Activated CD8-positive, alpha-beta memory T cell treated with anti-CD3 and anti-CD28 coated beads, Interleukin-2, amount 50 U/mL, for 1 hour (primary cell): Measurements from ENCODE around the gene BCL11B.

Source experiments
- DNase-seq: peaks from one replicate; pipeline ENCODE4 v3.0.0-alpha.2; 2020; ENCODE audit errors: extremely low read depth

Gene BCL11B

GRCh38 chr14:99224116-99224910 lies 47.7 kb downstream of the BCL11B start:
- DNase-seq, result no peak

- no peak for DNase-seq
Measured at GRCh38 chr14:99221445-99221844, 50.6 kb downstream of the BCL11B start.

DNA sequence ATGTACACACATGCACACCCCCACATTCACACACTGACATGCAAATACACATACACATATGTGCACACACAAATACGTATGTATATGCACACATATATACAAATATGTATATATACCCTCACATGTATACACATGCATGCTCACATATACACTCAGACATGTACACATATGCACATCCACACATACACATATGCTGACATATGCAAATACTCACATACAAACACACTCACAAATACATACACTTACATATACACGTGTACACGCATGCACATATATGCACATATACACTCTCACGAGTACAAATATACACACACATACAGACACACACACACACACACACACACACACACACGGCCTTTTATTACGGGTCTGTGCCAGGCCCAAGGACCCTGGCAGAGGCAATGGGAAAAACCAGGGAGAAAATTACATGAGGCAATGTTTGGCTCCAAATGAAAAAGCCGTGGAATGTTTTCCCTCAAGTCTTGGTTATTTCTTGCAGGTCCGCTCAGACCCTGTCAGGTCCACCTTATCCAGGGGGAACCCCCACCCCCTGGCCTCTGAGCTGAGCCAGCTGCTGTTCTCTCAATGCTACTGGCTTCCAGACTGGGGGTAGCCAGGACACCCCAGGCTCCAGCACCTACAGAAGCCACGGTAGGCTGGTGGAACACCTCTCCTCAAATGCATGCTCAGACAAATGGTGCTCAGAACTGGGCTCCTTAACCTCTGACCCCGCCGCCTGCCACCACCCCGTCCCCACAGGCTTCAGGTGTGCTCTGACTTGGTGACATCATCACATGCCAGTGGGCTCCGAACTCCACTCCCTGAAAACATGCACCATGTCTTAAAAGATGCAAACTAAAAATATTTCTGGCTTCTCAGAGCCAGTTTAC lies 54.7 kb downstream of the BCL11B start:
- DNase-seq, result no peak

- DNase-seq, result no peak
Measured at GRCh38 chr14:99216191-99216590, 55.8 kb downstream of the BCL11B start.

GRCh38 chr14:99215277-99215676 lies 56.7 kb downstream of the BCL11B start:
- no peak for DNase-seq

GRCh38 chr14:99214701-99215100 lies 57.3 kb downstream of the BCL11B start:
- DNase-seq, result no peak

- no peak for DNase-seq
Measured at GRCh38 chr14:99213527-99213971, 58.4 kb downstream of the BCL11B start.

- DNase-seq, result no peak
Measured at GRCh38 chr14:99213101-99213500, 58.9 kb downstream of the BCL11B start.

- DNase-seq, result no peak
Measured at GRCh38 chr14:99212646-99213045, 59.4 kb downstream of the BCL11B start.

GRCh38 chr14:99212199-99212598 lies 59.8 kb downstream of the BCL11B start:
- DNase-seq, result no peak

DNA sequence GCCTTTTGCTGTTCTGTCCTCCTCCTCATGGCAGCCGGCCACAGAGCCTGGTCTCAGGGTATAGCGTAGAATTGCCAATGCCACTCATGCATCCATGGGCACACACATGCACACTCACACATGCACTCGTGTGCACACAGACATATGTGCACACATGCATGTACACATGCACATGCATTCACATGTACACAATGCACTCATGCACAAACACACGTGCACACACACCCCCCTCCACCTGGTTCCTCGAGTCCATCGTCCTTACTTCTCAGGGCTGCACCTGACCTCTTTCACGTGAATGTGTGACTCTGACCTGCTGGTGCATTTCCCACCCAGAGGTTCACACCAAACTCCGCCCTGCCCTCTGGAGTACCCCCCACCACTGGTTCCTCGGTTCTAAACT lies 60.6 kb downstream of the BCL11B start:
- no peak for DNase-seq

DNA sequence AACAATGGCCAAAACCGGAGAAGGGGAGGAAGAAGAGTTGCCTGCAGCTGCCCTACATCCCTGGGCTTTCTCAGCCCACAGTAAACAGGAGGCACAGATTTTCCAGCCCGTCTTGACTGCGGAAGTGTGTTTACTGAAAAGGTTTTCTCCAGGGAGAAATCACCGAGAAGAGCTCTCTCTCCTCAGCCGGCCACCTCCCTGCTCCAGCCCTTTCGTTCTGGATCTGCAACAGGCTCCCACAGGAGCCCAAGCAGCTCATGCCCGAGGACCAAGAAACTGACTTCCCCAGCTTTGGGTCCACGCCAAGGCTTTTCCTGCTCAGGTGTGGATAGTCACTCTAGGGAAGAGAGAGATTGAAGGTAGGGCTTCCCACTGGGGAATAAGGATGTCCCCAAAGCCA lies 61.7 kb downstream of the BCL11B start:
- no peak for DNase-seq

DNA sequence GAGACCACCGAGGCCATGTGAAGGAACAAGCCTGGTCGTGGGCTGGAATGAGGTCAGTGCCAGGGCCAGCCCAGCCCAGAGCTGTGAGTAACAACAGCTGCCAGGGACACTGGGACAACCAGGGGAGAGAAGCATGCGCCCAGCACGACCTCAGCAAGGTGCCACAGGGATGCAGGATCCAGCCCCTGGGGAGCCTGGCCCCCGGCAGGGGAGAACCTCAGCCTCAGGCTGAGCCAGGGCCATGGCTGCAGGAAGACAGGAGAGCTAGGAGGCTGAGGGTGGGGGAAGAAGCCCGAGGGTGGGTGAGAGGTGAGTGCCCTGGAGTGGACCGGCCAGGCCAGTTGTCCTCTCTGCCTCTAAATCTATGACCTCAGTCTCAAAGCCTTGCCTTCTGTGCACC lies 62.6 kb downstream of the BCL11B start:
- DNase-seq, result no peak

- DNase-seq, result no peak
Measured at GRCh38 chr14:99208318-99208717, 63.7 kb downstream of the BCL11B start.

- no peak for DNase-seq
Measured at GRCh38 chr14:99207456-99207855, 64.5 kb downstream of the BCL11B start.

- DNase-seq, result no peak
Measured at GRCh38 chr14:99206090-99206489, 65.9 kb downstream of the BCL11B start.

DNA sequence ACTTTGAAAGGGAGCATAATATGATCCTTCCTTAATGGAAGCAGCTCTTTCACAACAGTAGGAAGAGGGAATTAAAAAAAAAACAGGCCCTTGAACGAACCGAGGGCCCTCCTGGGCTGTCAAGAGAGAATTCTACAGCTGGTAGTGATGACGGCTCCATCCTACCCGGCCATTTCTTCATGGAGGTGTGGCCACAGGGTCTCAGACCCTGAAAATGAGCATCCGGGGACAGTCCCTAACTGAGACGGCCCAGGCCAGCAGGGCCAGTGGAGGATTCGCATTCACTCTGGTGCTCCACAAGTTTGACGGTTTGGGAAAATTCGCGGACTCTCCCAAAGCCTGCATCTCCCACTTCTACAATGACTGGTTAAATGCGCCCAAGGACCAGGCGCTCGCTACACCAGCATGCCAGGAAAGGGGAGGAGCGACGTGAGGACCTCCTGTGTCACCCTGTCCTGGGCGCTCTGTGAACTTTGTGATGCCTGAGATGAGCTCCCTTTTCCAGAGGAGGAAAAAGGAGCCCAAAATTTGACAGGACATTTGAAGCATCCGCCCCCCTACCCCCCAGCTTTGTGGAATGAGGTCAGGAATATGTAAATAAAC lies 66.8 kb downstream of the BCL11B start:
- no peak for DNase-seq

- no peak for DNase-seq
Measured at GRCh38 chr14:99203801-99204200, 68.2 kb downstream of the BCL11B start.

DNA sequence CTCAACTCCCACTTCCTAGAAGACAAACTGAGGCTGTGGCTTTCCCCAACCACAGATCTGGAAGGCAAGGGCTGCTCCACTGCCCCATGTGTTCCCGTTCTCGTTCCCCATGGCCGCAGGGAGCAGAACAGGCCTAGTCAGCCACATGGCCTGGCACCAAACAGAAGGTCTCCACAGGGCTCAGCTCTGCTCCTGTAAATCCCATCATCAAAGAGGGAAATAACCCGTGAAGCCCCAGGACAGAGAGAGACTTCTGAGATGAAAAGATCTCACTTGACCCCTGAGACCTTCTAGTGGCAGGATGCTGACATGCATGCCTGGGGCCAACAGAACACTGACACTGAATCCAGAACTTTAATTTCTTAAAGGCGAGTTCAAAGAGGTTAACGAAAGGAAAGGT lies 68.9 kb downstream of the BCL11B start:
- DNase-seq, result no peak

DNA sequence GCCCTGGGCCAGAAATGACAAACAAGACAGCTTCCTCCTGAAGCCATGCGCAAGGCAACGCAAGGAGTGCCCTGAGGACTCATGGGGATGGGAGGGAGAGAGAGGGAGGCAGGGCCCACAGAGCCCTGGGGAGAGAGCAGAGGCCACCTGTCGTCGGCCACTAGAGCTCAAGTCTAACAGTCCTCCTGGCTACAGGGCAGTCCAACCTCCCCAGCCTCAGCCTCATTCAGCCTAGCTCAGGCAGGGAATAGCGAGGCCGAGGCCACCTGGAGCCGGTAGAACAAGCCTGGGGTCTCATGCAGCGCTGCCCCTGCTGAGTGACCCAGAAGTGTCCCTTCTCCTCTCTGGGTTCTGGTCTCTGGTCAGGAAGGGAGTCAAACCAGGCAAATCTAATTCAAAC lies 69.5 kb downstream of the BCL11B start:
- no peak for DNase-seq

DNA sequence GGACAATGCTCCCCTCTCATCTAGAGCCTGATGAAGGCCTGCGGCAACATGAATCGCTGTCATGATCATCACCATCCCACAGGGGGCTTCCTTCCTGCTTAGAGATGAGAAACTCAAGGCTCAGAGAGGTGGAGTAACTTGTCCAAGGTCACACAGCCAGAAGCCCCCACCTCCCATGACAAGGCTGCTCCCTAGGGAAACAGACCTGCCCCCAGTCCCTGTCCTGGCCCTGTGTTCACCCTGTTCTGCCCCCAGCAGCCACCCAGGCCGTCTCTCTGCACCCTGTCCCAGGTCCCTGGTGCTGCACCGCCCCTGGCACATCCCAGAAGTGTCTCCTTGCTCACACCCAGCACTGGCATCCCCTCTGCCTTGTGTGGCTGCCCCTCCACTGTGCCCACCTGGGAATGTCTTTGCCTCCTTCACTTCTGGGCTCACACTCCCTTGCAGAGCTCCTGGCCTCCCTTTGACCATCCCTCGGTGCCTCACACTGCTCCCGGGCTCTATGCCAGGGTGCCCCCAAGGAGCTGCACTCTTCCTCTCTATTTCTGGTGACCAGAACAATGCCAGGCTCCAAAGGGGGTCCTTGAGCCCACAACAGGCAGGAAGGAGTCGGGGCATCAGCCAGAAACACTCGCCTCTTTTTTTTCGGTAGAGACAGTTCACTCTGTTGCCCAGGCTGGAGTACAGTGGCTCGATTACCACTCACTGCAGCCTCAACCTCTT lies 70.5 kb downstream of the BCL11B start:
- DNase-seq, result no peak

- DNase-seq, result no peak
Measured at GRCh38 chr14:99200654-99201005, 71.4 kb downstream of the BCL11B start.
